Calu3 (cell line): ENCODE data around the gene SMC6. TPM values are rescaled to one million over a fixed set of nuclear protein-coding genes. Genes with fewer than 3 reads are reported as not detected.

Experiments used
- BruUV-seq: library from RNA; stranded (reverse); fragments of 400-500 nt; replicated peaks from 2 replicates; lab custom pipeline; 2021; lab: Mats Ljungman, UMichigan
- CTCF ChIA-PET: fragments of 300-600 bp; sonication (Branson Sonifier 250); formaldehyde crosslinking; loops from one replicate; lab custom pipeline; 2022; ENCODE audit warnings: antibody characterized with exemption; lab: Charles Lee
- DNase-seq: peaks from one replicate; pipeline ENCODE4 v3.0.0; 2022
- H3K27ac Mint-ChIP-seq: one replicate; pipeline ENCODE4 v1.8.0; 2022; ENCODE audit warnings: mixed read lengths; ENCODE audit not compliant: unreplicated experiment
- H3K27me3 Mint-ChIP-seq: one replicate; pipeline ENCODE4 v1.8.0; 2022; ENCODE audit warnings: mixed read lengths; ENCODE audit not compliant: unreplicated experiment
- H3K36me3 Mint-ChIP-seq: one replicate; pipeline ENCODE4 v1.8.0; 2022; ENCODE audit warnings: mild to moderate bottlenecking, moderate library complexity, mixed read lengths; ENCODE audit not compliant: insufficient read depth, unreplicated experiment
- H3K4me1 Mint-ChIP-seq: one replicate; pipeline ENCODE4 v1.8.0; 2022; ENCODE audit warnings: mild to moderate bottlenecking, low read depth, mixed read lengths; ENCODE audit not compliant: unreplicated experiment
- H3K4me3 Mint-ChIP-seq: one replicate; pipeline ENCODE4 v1.8.0; 2022; ENCODE audit warnings: mild to moderate bottlenecking, low read depth, moderate library complexity, mixed read lengths; ENCODE audit not compliant: unreplicated experiment
- H3K9me3 Mint-ChIP-seq: one replicate; pipeline ENCODE4 v1.8.0; 2022; ENCODE audit warnings: low read depth, mixed read lengths; ENCODE audit not compliant: unreplicated experiment
- CTCF ChIP-seq: fragments of 200-600 bp; IDR thresholded peaks from one replicate; pipeline ENCODE4 v1.8.0; 2022; ENCODE audit warnings: antibody characterized with exemption; ENCODE audit not compliant: unreplicated experiment
- intact Hi-C: fragments of 100-400 bp; cut with micrococcal nuclease; formaldehyde crosslinking; loops from one replicate; pipeline ENCODE4 v1.10.0; 2022; ENCODE audit not compliant: unreplicated experiment
- total RNA-seq: library from RNA; stranded (reverse); gene quantifications from 2 replicates; pipeline ENCODE4 v1.2.3, GENCODE V29; 2022

Gene SMC6
- total RNA-seq, 1 experiment from 2014 or later = 31.6 TPM

- Mint-ChIP-seq H3K4me3 (no peak overlapping the region), H3K27me3 (peaks cover 16% of the 10 kb centered on the region), H3K9me3 (no peaks in the 10 kb centered on the region), H3K27ac (no peak overlapping the region), H3K36me3 (no peaks in the 10 kb centered on the region), H3K4me1 (peaks cover 7% of the 10 kb centered on the region)
- BruUV-seq = no TSS peak
- intact Hi-C loops = no loop called here
- no peak for TF ChIP-seq CTCF
- DNase-seq = no peak
- CTCF ChIA-PET = interaction anchor here (1.4 kb wide), 1 partner anchor 55 kb away, joined by 4 read pairs; no protein-coding TSS in a partner anchor
Observed at GRCh38 chr2:17616405-17616804, 137.2 kb downstream of the SMC6 start.

GRCh38 chr2:17615728-17616351 is 137.8 kb downstream of the SMC6 start:
- peaks cover 7% of the 10 kb centered on the region for H3K4me1 Mint-ChIP-seq
- H3K36me3 Mint-ChIP-seq = no peaks in the 10 kb centered on the region
- DNase-seq = peak; percentile 6
- BruUV-seq = no TSS peak
- TF ChIP-seq CTCF = no peak
- peaks cover 16% of the 10 kb centered on the region for H3K27me3 Mint-ChIP-seq
- H3K4me3 Mint-ChIP-seq = no peak overlapping the region
- H3K9me3 Mint-ChIP-seq = no peaks in the 10 kb centered on the region
- intact Hi-C loops = no loop called here
- no peak overlapping the region for H3K27ac Mint-ChIP-seq
- CTCF ChIA-PET = interaction anchor here (1.4 kb wide), 1 partner anchor 55 kb away, joined by 4 read pairs; no protein-coding TSS in a partner anchor

GRCh38 chr2:17615147-17615546 is 138.5 kb downstream of the SMC6 start:
- no peaks in the 10 kb centered on the region for H3K9me3 Mint-ChIP-seq
- CTCF ChIA-PET = interaction anchor here (0.6 kb wide), 1 partner anchor 18 kb away, joined by 5 read pairs; no protein-coding TSS in a partner anchor
- BruUV-seq = no TSS peak
- DNase-seq = no peak
- H3K4me3 Mint-ChIP-seq = no peak overlapping the region
- H3K4me1 Mint-ChIP-seq = peaks cover 7% of the 10 kb centered on the region
- TF ChIP-seq CTCF = no peak
- no peak overlapping the region for H3K27ac Mint-ChIP-seq
- no peaks in the 10 kb centered on the region for H3K36me3 Mint-ChIP-seq
- intact Hi-C loops = no loop called here
- H3K27me3 Mint-ChIP-seq = peaks cover 16% of the 10 kb centered on the region

- peaks cover 16% of the 10 kb centered on the region for H3K27me3 Mint-ChIP-seq
- no peak overlapping the region for H3K27ac Mint-ChIP-seq
- no peak for TF ChIP-seq CTCF
- CTCF ChIA-PET = interaction anchor here (0.6 kb wide), 1 partner anchor 19 kb away, joined by 5 read pairs; no protein-coding TSS in a partner anchor
- no peaks in the 10 kb centered on the region for H3K36me3 Mint-ChIP-seq
- no TSS peak for BruUV-seq
- H3K9me3 Mint-ChIP-seq = no peaks in the 10 kb centered on the region
- DNase-seq = no peak
- H3K4me1 Mint-ChIP-seq = peaks cover 7% of the 10 kb centered on the region
- intact Hi-C loops = no loop called here
- no peak overlapping the region for H3K4me3 Mint-ChIP-seq
Observed at GRCh38 chr2:17614174-17614930, 139.3 kb downstream of the SMC6 start.

Other genes with a start within 250 kb of the SMC6 start
- gene RAD51AP2, start 235.4 kb downstream of the SMC6 start, total RNA-seq = not detected in 2 replicates
- not detected in 2 replicates for gene VSNL1, start 213.1 kb downstream of the SMC6 start, total RNA-seq
- 29.6 and 34.8 TPM in 2 replicates for gene GEN1, start 328 bp upstream of the SMC6 start, total RNA-seq
- not detected in 2 replicates for gene MSGN1, start 62.6 kb upstream of the SMC6 start, total RNA-seq
- 3.5 and 5.0 TPM in 2 replicates for gene KCNS3, start 124.9 kb upstream of the SMC6 start, total RNA-seq